ENCODE results near the gene KMO.
A peak's percentile ranks its signal among the peaks of the same experiment; 100 is the strongest.

The KMO gene

DNA sequence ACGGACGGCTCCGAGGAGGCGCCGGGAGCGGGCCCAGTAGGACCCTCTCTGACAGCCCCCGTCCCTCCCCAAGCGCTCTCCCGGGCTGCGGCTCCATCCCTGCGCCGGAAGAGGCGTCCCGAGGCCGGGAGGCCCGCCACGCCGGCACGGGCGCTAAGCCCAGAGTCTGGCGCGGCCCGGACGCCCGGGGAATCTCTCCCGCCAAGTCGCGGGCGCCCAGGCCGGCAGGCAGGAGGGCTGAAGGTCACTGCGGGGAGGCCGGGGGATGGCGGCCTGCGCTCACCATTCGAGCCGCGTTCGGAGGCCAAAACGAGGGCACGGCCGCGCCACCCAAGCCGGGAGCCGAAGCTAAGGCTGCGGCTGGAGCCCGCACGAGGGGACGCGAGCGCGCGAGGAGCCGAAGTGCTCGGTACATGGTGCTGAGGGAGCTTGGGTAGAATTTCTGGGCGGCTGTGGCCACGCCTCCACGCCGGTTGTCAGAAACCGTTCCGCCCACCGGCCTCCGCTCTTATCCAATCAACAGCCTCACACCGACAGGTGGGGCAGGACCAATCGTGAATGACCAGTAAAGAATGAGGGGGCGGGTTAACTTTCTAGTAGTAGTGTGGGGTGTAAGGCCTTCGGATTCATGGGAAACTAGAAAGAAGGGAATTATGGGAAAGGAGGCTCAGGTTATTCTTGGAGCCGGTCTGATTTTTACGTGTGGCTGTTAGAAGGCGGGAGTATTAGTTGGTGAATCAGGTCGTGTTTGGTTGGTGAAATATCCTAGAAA lies 12.7 kb upstream of the KMO start, which contains the start of gene FH:
Gene FH, minus strand, starts transcription at position 448 of the 772 bp plus-strand sequence. Its CDS starts 33 bp downstream, at position 415.
- peaks cover 11% of the 10 kb centered on the region for H3K36me3 ChIP-seq (ENCODE audit: insufficient read depth, low read length)
- H3K4me3 ChIP-seq (ENCODE audit: low read length) = peak within 1 kb of the TSS; percentile 87
- H3K9me3 ChIP-seq (replicated peaks; ENCODE audit: low read length) = no peaks in the 10 kb centered on the region
- peak within 1 kb of the TSS; percentile 91 for H3K9ac ChIP-seq (ENCODE audit: low read depth, low read length)
- H3K27me3 ChIP-seq (ENCODE audit: control insufficient read depth, insufficient read depth, low read length) = peaks cover 12% of the 10 kb centered on the region
- H3K4me1 ChIP-seq (ENCODE audit: control insufficient read depth, insufficient read depth, low read length) = peaks cover 15% of the 10 kb centered on the region
- H3K4me2 ChIP-seq (ENCODE audit: low read length) = peak within 1 kb of the TSS; percentile 93

DNA sequence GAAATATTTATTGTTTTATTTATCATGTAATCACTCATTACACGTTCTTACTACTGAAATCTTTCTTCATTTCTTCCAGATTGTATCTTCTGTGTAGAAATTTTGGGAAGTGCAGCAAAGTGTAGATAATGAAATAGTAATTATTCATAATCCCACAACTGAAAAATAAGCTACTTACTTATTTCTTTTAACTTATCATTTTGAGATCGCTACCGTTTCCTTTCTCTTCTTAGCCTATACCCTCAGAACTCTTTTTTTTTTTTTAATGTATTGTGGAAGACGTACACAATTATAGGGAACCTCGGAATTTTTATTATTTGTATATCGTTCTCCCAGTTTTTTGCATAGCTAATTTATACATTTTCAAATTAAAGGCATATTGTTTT lies 12.1 kb upstream of the KMO start:
- H3K9ac ChIP-seq (ENCODE audit: low read depth, low read length) = peak overlapping the region; percentile 66
- peak overlapping the region; percentile 87 for H3K4me3 ChIP-seq (ENCODE audit: low read length)

DNA sequence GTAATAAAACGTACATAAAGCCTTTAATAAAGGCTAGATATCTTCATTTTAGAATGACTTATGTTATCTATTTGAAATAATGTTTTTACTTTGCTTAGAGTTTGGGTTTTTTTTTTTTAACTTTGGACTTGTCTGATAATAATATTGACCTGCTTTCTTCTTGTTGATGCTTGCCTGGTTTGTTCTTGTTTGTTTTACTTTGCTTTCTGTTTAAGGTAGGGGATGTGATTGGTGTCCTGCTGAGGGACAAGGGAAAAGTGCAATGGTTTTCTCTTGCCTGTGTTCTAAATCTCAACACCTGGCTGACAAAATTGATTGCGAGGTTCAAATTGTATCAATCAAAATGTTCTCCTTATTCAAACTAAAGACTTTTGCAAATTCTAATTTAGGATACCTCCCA lies 10.5 kb upstream of the KMO start:
- Histone ChIP-seq H3K4me1 (ENCODE audit: control insufficient read depth, insufficient read depth, low read length) (peaks cover 11% of the 10 kb centered on the region), H3K36me3 (ENCODE audit: insufficient read depth, low read length) (no peaks in the 10 kb centered on the region), H3K4me2 (ENCODE audit: low read length) (no peak overlapping the region), H3K9ac (ENCODE audit: low read depth, low read length) (no peak overlapping the region), H3K9me3 (replicated peaks; ENCODE audit: low read length) (no peaks in the 10 kb centered on the region), H3K27me3 (ENCODE audit: control insufficient read depth, insufficient read depth, low read length) (peaks cover 21% of the 10 kb centered on the region), H3K4me3 (ENCODE audit: low read length) (no peak overlapping the region)

More for the DNA sequence above, 12.1 kb upstream of the KMO start:
- Histone ChIP-seq H3K27me3 (ENCODE audit: control insufficient read depth, insufficient read depth, low read length) (peaks cover 17% of the 10 kb centered on the region), H3K4me1 (ENCODE audit: control insufficient read depth, insufficient read depth, low read length) (peaks cover 14% of the 10 kb centered on the region), H3K36me3 (ENCODE audit: insufficient read depth, low read length) (peaks cover 10% of the 10 kb centered on the region), H3K9me3 (replicated peaks; ENCODE audit: low read length) (no peaks in the 10 kb centered on the region), H3K4me2 (ENCODE audit: low read length) (peak overlapping the region; percentile 79)

DNA sequence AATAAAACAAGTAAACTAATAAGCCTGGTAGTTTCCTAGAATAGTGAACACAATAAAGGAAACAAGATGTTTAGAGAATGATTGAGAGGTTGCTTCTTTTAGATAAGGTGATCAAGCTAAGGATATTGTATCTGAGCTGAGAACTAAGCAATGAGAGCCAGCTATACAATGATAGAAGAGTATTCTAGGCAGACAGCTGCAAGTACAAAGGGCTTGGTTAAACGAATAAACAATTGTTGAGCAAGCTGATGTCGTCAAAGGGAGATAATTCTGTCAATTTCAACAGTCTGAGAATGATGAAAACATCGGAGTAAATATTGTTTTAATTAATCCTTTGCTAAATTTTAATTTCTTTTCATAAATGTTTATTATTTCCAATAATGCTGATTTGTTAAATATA lies 7.2 kb upstream of the KMO start:
- Histone ChIP-seq H3K27me3 (ENCODE audit: control insufficient read depth, insufficient read depth, low read length) (peaks cover 21% of the 10 kb centered on the region), H3K36me3 (ENCODE audit: insufficient read depth, low read length) (no peaks in the 10 kb centered on the region), H3K4me3 (ENCODE audit: low read length) (no peak overlapping the region), H3K9me3 (replicated peaks; ENCODE audit: low read length) (no peaks in the 10 kb centered on the region), H3K4me2 (ENCODE audit: low read length) (no peak overlapping the region), H3K9ac (ENCODE audit: low read depth, low read length) (no peak overlapping the region), H3K4me1 (ENCODE audit: control insufficient read depth, insufficient read depth, low read length) (no peaks in the 10 kb centered on the region)

DNA sequence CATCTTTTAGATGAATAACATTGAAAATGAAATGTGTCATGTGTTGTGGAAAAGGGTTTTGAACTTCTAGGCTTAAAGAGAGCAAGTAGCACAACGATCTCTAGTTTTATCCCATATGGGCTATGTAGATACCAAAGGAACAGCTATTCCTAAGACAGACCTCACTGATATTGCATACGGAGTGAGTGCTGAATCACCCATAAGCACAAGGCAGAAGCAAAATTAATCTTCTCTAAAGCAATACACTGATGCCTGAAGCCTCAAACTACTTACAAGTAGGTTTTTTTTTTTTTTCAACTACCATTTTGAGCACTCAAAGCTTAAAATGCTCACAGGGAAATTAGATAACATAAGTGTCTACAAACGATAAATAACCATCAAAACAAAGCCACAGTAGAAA lies 5.0 kb upstream of the KMO start:
- H3K9ac ChIP-seq (ENCODE audit: low read depth, low read length) = no peak overlapping the region
- H3K4me1 ChIP-seq (ENCODE audit: control insufficient read depth, insufficient read depth, low read length) = peaks cover 3% of the 10 kb centered on the region
- H3K9me3 ChIP-seq (replicated peaks; ENCODE audit: low read length) = no peaks in the 10 kb centered on the region
- no peak overlapping the region for H3K4me3 ChIP-seq (ENCODE audit: low read length)
- no peaks in the 10 kb centered on the region for H3K36me3 ChIP-seq (ENCODE audit: insufficient read depth, low read length)
- H3K27me3 ChIP-seq (ENCODE audit: control insufficient read depth, insufficient read depth, low read length) = peaks cover 21% of the 10 kb centered on the region
- H3K4me2 ChIP-seq (ENCODE audit: low read length) = no peak overlapping the region

DNA sequence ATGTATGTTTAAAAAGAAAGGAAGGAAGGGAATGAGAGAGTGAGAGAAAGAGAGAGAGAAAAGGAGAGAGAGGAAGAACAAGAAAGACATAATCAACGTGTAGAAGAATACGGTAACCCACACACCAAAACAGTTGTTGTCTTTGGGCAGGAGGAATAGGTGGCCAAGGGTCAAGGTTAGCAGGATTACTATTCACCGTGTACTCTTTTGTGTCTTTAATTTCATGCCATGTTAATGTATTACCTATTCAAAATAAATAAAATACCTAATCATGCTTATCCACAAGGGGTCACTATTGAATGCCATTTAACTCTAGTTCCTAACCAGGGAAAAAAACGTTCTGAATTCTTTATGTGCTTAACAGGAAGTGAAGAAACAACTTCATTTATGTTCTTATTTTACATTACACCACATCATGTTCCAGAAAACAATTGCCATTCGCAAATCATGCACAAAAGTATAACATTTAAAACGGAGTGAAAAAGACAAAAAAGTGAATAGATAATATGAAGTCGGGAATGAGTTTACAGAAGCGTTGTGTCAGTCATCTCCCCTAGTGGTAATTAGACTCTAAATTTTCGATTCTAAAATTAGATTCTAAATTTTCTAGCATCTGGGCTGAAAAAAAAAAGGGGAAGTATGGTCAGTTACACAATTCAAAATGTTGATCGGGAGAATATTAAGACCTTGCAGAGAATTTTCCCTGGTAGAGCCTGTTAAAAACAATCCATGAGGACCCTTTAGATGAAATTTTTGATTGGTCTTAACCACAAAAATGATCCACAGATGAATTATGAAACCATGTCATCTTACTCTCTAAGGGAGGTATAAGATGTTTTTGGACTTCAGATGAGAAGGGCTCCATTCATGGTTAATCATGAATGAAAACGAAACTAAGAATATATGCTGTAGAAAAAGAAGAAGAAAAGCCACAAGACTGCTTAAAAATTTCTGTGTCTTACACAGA lies 700 bp upstream of the KMO start:
- H3K4me3 ChIP-seq (ENCODE audit: low read length) = peak overlapping the region; percentile 72
- H3K36me3 ChIP-seq (ENCODE audit: insufficient read depth, low read length) = no peaks in the 10 kb centered on the region
- H3K4me1 ChIP-seq (ENCODE audit: control insufficient read depth, insufficient read depth, low read length) = peaks cover 3% of the 10 kb centered on the region
- H3K4me2 ChIP-seq (ENCODE audit: low read length) = peak overlapping the region; percentile 73
- peak overlapping the region; percentile 75 for H3K9ac ChIP-seq (ENCODE audit: low read depth, low read length)
- H3K27me3 ChIP-seq (ENCODE audit: control insufficient read depth, insufficient read depth, low read length) = peaks cover 4% of the 10 kb centered on the region
- H3K9me3 ChIP-seq (replicated peaks; ENCODE audit: low read length) = no peaks in the 10 kb centered on the region

DNA sequence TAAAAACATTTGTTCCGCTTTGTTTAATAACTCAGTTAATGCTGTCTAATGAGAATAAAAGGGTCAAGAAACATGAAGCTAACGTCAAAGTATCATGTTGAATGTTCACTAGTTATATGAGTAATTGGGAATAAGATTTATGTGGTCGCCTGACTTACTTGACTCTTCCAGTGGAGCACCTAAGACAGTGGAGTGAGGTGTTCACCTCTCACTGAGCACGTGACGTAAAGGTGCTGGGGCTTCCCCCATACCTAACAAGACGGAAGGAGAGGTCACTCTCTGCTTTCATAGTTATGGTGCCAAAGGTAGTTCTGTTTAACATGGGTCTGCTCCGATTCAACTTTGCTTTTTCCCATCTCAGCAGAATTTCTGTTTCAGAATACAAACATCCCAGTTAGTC lies 686 bp downstream of the KMO start:
- Histone ChIP-seq H3K9ac (ENCODE audit: low read depth, low read length) (no peak overlapping the region), H3K4me2 (ENCODE audit: low read length) (no peak overlapping the region), H3K9me3 (replicated peaks; ENCODE audit: low read length) (no peaks in the 10 kb centered on the region), H3K4me3 (ENCODE audit: low read length) (no peak overlapping the region), H3K27me3 (ENCODE audit: control insufficient read depth, insufficient read depth, low read length) (peaks cover 4% of the 10 kb centered on the region), H3K4me1 (ENCODE audit: control insufficient read depth, insufficient read depth, low read length) (peaks cover 3% of the 10 kb centered on the region), H3K36me3 (ENCODE audit: insufficient read depth, low read length) (no peaks in the 10 kb centered on the region)

DNA sequence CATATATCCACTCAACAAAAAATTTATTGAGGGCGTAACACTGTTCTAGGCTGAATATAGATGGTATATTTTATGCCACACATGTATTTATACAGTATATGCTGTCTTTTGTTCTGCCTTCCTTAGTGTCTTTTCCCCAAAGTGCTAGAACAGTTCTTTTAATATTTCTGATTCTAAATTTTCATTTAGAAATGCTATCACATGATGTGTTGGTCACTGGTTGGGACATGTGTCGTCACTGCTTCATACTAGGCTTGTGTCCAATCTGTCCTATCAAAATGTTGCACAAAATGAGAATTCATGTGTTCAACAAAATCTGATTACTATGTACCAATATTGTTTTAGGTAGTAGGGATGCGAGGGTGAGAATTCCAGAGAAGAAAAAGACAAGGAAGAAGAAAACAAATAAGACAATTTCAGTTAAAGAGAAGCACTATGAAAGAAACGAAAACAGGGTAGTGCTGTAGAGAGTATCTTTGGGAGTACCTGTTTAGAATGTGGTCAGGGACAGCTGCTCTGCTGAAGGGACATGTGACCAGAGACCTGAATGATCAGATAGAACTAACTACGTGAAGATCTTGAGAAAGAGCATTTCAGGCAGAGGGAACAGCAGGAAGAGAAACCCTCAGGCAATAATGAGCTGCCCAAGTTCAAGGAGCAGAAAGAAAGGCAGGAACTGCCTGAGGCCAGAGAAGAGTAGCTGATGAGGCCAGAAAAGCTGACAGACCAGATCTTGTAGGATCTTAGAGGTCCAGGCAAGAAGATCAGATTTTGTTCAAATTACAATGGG lies 1.3 kb downstream of the KMO start:
- Histone ChIP-seq H3K27me3 (ENCODE audit: control insufficient read depth, insufficient read depth, low read length) (peaks cover 4% of the 10 kb centered on the region), H3K4me1 (ENCODE audit: control insufficient read depth, insufficient read depth, low read length) (peaks cover 3% of the 10 kb centered on the region), H3K9me3 (replicated peaks; ENCODE audit: low read length) (no peaks in the 10 kb centered on the region), H3K9ac (ENCODE audit: low read depth, low read length) (no peak overlapping the region), H3K36me3 (ENCODE audit: insufficient read depth, low read length) (no peaks in the 10 kb centered on the region), H3K4me2 (ENCODE audit: low read length) (no peak overlapping the region), H3K4me3 (ENCODE audit: low read length) (no peak overlapping the region)

DNA sequence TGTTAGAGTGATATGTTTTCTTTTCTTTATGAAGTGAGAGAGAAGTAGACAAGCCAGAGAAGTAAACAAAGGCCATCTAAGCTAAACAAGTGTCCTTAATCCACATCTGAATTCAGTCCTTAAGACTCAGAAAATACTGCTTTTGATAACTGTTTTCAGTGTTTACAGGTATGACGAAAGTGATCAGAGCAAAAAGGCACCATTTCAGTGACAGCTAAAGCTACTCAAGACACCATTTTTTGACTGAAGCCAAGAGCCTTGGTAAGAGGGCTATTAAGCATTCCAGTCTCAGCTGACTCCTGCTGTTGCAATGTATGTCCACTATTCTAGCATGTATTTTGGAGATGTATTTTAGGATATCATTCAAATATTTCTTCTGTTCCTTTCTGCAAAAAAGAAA lies 4.1 kb downstream of the KMO start:
- no peak overlapping the region for H3K9ac ChIP-seq (ENCODE audit: low read depth, low read length)
- no peaks in the 10 kb centered on the region for H3K4me1 ChIP-seq (ENCODE audit: control insufficient read depth, insufficient read depth, low read length)
- no peak overlapping the region for H3K4me3 ChIP-seq (ENCODE audit: low read length)
- H3K9me3 ChIP-seq (replicated peaks; ENCODE audit: low read length) = no peaks in the 10 kb centered on the region
- peaks cover 4% of the 10 kb centered on the region for H3K27me3 ChIP-seq (ENCODE audit: control insufficient read depth, insufficient read depth, low read length)
- no peak overlapping the region for H3K4me2 ChIP-seq (ENCODE audit: low read length)
- no peaks in the 10 kb centered on the region for H3K36me3 ChIP-seq (ENCODE audit: insufficient read depth, low read length)

DNA sequence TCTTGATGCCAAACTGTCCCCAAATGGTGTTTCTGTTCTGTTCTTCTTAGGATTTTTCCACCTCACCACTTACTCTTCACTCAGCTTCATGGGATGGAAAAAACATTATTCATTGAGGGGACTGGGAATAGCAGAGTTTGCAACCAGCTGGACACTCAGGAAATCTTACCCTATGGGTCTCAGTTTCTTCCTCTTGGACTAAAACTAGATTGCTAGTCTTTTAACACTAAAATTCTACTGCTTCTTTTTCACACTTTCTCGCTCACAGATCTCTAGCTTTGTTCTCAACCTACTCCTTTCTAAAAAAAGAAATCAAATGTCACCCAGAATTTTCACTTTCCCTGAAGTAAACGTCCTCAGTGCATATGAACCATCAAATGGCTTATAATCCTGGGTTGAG lies 4.8 kb downstream of the KMO start:
- Histone ChIP-seq H3K4me3 (ENCODE audit: low read length) (no peak overlapping the region), H3K4me2 (ENCODE audit: low read length) (no peak overlapping the region), H3K27me3 (ENCODE audit: control insufficient read depth, insufficient read depth, low read length) (peaks cover 4% of the 10 kb centered on the region), H3K9ac (ENCODE audit: low read depth, low read length) (no peak overlapping the region), H3K9me3 (replicated peaks; ENCODE audit: low read length) (no peaks in the 10 kb centered on the region), H3K4me1 (ENCODE audit: control insufficient read depth, insufficient read depth, low read length) (no peaks in the 10 kb centered on the region), H3K36me3 (ENCODE audit: insufficient read depth, low read length) (no peaks in the 10 kb centered on the region)
